ENCODE measurements around the gene POLD2. TPM values are rescaled to one million over a fixed set of nuclear protein-coding genes. Genes with fewer than 3 reads are reported as not detected.
"Not testable (repeated sequence)": the region's sequence is repeated elsewhere in the genome, so short reads cannot be mapped to it uniquely, and the experiment has no call there.

POLD2 gene
- total and polyA plus RNA-seq, 2 of the 4 experiments (the other 2 are of a cell fraction) = 142 to 163 TPM

DNA sequence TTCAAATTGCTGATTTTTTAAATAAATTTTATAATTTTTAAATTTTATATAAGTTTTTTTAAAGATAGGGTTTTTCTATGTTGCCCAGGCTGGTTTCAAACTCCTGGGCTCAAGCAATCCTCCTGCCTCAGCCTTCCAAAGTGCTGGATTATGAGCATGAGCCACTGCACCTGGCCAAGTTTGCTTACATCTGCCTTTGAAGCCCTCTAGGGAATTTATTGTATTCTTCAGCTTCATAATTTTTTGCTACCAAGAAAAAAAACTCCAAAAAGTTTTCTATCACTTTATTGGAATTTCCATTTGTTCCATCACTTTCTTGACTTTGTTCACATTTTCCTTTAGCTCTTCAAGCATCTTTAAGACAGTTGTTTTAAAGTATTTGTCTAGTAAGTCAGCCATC is 3.8 kb upstream of the POLD2 start (continued):
- TF ChIP-seq RCOR1 (IDR thresholded peaks at IDR 0.05; ENCODE audit: insufficient replicate concordance, low read length) (no peak), MAFK (IDR thresholded peaks at IDR 0.05; ENCODE audit: low read depth, low read length) (no peak), CHD1 (IDR thresholded peaks at IDR 0.05; ENCODE audit: low read depth, low read length) (no peak), MXI1 (IDR thresholded peaks at IDR 0.05; ENCODE audit: borderline replicate concordance, low read depth, low read length) (no peak)
- TF ChIP-seq, protein P1, sequence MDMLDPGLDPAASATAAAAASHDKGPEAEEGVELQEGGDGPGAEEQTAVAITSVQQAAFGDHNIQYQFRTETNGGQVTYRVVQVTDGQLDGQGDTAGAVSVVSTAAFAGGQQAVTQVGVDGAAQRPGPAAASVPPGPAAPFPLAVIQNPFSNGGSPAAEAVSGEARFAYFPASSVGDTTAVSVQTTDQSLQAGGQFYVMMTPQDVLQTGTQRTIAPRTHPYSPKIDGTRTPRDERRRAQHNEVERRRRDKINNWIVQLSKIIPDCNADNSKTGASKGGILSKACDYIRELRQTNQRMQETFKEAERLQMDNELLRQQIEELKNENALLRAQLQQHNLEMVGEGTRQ (IDR thresholded peaks at IDR 0.05; ENCODE audit: low read depth, low read length) = no peak

DNA sequence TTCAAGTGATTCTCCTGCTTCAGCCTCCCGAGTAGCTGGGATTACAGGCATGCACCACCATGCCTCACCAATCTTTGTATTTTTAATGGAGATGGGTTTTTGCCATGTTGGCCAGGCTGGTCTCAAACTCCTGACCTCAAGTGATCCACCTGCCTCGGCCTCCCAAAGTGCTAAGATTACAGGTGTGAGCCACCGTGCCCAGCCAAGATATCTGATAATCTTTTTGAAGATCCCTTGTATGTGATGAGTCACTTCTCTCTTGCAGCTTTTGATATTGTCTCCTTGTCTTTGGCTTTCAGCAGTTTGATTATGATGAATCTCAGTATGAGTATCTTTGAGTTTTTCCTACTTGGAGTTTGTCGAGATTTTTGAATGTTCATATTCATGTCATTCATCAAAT is 3.2 kb upstream of the POLD2 start:
- H3K23ac ChIP-seq (ENCODE audit: low read depth, low read length); H2BK120ac ChIP-seq (ENCODE audit: low read depth, low read length); H3K4me2 ChIP-seq (ENCODE audit: low read depth, low read length); ATAC-seq (ENCODE audit: low read depth); CTCF ChIA-PET; H4K8ac ChIP-seq (ENCODE audit: low read depth in 2 of 2, low read length in 2 of 2); H4K91ac ChIP-seq (ENCODE audit: insufficient read depth, low read depth, low read length); H2BK20ac ChIP-seq (ENCODE audit: low read depth, low read length); H3K4me1 ChIP-seq (ENCODE audit: control insufficient read depth, insufficient read depth, low read length); H3K9me1 ChIP-seq (ENCODE audit: insufficient read depth, low read length); H4K5ac ChIP-seq (ENCODE audit: low read depth, low read length); dilution Hi-C loops (cut with HindIII; ENCODE audit: low sequenced_read_pairs, unreplicated experiment); H3K9ac ChIP-seq (ENCODE audit: low read depth, low read length); H3K56ac ChIP-seq (ENCODE audit: extremely low read depth, insufficient read depth, low read length); H3K27ac ChIP-seq (ENCODE audit: insufficient read depth, low read length); H2AFZ ChIP-seq (replicated peaks; ENCODE audit: low read length, poor library complexity); H3K18ac ChIP-seq (ENCODE audit: low read depth, low read length); H2BK15ac ChIP-seq (ENCODE audit: low read depth, low read length); DNase-seq; H2AK9ac ChIP-seq (replicated peaks; ENCODE audit: low read depth, low read length, poor library complexity); H2AK5ac ChIP-seq (ENCODE audit: low read depth, low read length); H3K9me3 ChIP-seq (ENCODE audit: control insufficient read depth, insufficient read depth, low read length); H2BK5ac ChIP-seq (ENCODE audit: low read depth, low read length, poor library complexity, severe bottlenecking); BruUV-seq (replicated peaks); H3K27me3 ChIP-seq (ENCODE audit: control insufficient read depth, insufficient read depth, low read length); H3K4ac ChIP-seq (ENCODE audit: low read depth, low read length); H3K36me3 ChIP-seq (ENCODE audit: control insufficient read depth, insufficient read depth, low read length); H3K14ac ChIP-seq (replicated peaks; ENCODE audit: low read depth, low read length); H3K4me3 ChIP-seq (ENCODE audit: insufficient read depth, low read depth, low read length); H4K20me1 ChIP-seq (ENCODE audit: insufficient read depth, low read length); POLR2A ChIA-PET (ENCODE audit: unreplicated experiment); intact Hi-C loops (cut with micrococcal nuclease): not testable (repeated sequence)
- peaks cover 12 to 18% of the 10 kb centered on the region in 2 experiments for H3K79me1 ChIP-seq (ENCODE audit: low read depth in 1 of 2, low read length in 2 of 2)
- no CpG with 5 or more reads among the region's 4 CpGs for WGBS, 2 experiments (ENCODE audit: extremely low coverage in 2 of 2, insufficient read length in 1 of 2)
- in situ Hi-C loops (cut with MboI; ENCODE audit: low sequenced_read_pairs) = loop anchor here (10.0 kb wide), 1 partner anchor 68 kb away; no protein-coding TSS in a partner anchor
